SJSA1 (cell line): ENCODE data around the gene NXNL2. TPM values are rescaled to one million over a fixed set of nuclear protein-coding genes. Genes with fewer than 3 reads are reported as not detected.
A peak's percentile ranks its signal among the peaks of the same experiment; 100 is the strongest.

ENCODE experiments used
- DNase-seq, 2 experiments: peaks; one replicate each; pipeline ENCODE4 v3.0.0-alpha.2; 2015 to 2020; ENCODE audit warnings: low spot score in 2 of 2, low read depth in 1 of 2
- H3K27ac ChIP-seq: fragments of 250-450 bp; sonication (Bioruptor Pico); 2 replicates; pipeline ENCODE4 v1.5.1; 2020; ENCODE audit warnings: mild to moderate bottlenecking, moderate library complexity
- H3K27me3 ChIP-seq: fragments of 250-450 bp; sonication (Bioruptor Pico); replicated peaks from 2 replicates; pipeline ENCODE4 v1.5.1; 2020; ENCODE audit warnings: mild to moderate bottlenecking, moderate library complexity
- H3K36me3 ChIP-seq: fragments of 250-450 bp; sonication (Bioruptor Pico); 2 replicates; pipeline ENCODE4 v1.5.1; 2020; ENCODE audit warnings: mild to moderate bottlenecking
- H3K4me1 ChIP-seq: fragments of 250-450 bp; sonication (Bioruptor Pico); replicated peaks from 2 replicates; pipeline ENCODE4 v1.6.1; 2021; ENCODE audit warnings: mild to moderate bottlenecking
- H3K4me3 ChIP-seq: fragments of 250-450 bp; sonication (Bioruptor Pico); 2 replicates; pipeline ENCODE4 v1.5.1; 2020; ENCODE audit warnings: mild to moderate bottlenecking
- H3K9me3 ChIP-seq: fragments of 250-450 bp; sonication (Bioruptor Pico); replicated peaks from 2 replicates; pipeline ENCODE4 v1.5.1; 2020; ENCODE audit warnings: mild to moderate bottlenecking
- total RNA-seq: library from RNA; depleted of rRNA; stranded (reverse); fragments of >200 nt; shearing (Covaris generic); gene quantifications from 2 replicates; pipeline ENCODE4 v1.2.3, GENCODE V29; 2014

NXNL2 gene
- total RNA-seq, 1 experiment from 2014 or later = 0.68 TPM

- H3K36me3 ChIP-seq = no peaks in the 10 kb centered on the region
- H3K4me3 ChIP-seq = no peak overlapping the region
- H3K27me3 ChIP-seq = no peaks in the 10 kb centered on the region
- no peak for DNase-seq
- H3K4me1 ChIP-seq = peaks cover 9% of the 10 kb centered on the region
- H3K27ac ChIP-seq = no peak overlapping the region
- H3K9me3 ChIP-seq = no peaks in the 10 kb centered on the region
Measured at GRCh38 chr9:88538311-88539085, 3.5 kb downstream of the NXNL2 start.

- no peak for DNase-seq
- H3K4me3 ChIP-seq = no peak overlapping the region
- H3K27me3 ChIP-seq = no peaks in the 10 kb centered on the region
- no peaks in the 10 kb centered on the region for H3K36me3 ChIP-seq
- H3K9me3 ChIP-seq = no peaks in the 10 kb centered on the region
- H3K4me1 ChIP-seq = peaks cover 6% of the 10 kb centered on the region
- no peak overlapping the region for H3K27ac ChIP-seq
Measured at GRCh38 chr9:88539246-88539645, 4.3 kb downstream of the NXNL2 start.

GRCh38 chr9:88540251-88540763, 5.3 kb downstream of the NXNL2 start:
- H3K4me3 ChIP-seq = no peak overlapping the region
- no peaks in the 10 kb centered on the region for H3K27me3 ChIP-seq
- no peak overlapping the region for H3K27ac ChIP-seq
- DNase-seq = no peak
- H3K36me3 ChIP-seq = no peaks in the 10 kb centered on the region
- H3K4me1 ChIP-seq = peaks cover 2% of the 10 kb centered on the region
- H3K9me3 ChIP-seq = no peaks in the 10 kb centered on the region

- Histone ChIP-seq H3K27me3 (no peaks in the 10 kb centered on the region), H3K4me3 (no peak overlapping the region), H3K9me3 (no peaks in the 10 kb centered on the region), H3K27ac (no peak overlapping the region), H3K36me3 (no peaks in the 10 kb centered on the region), H3K4me1 (no peaks in the 10 kb centered on the region)
- no peak for DNase-seq
Measured at GRCh38 chr9:88544245-88544644, 9.3 kb downstream of the NXNL2 start.

GRCh38 chr9:88551546-88552137, 16.7 kb downstream of the NXNL2 start:
- no peaks in the 10 kb centered on the region for H3K27me3 ChIP-seq
- H3K4me3 ChIP-seq = no peak overlapping the region

GRCh38 chr9:88553350-88553749, 18.4 kb downstream of the NXNL2 start:
- Histone ChIP-seq H3K4me3 (no peak overlapping the region), H3K4me1 (no peaks in the 10 kb centered on the region), H3K27ac (no peak overlapping the region), H3K27me3 (no peaks in the 10 kb centered on the region), H3K9me3 (no peaks in the 10 kb centered on the region), H3K36me3 (no peaks in the 10 kb centered on the region)
- DNase-seq = no peak

More at GRCh38 chr9:88551546-88552137, 16.7 kb downstream of the NXNL2 start:
- Histone ChIP-seq H3K9me3 (no peaks in the 10 kb centered on the region), H3K36me3 (no peaks in the 10 kb centered on the region), H3K4me1 (no peaks in the 10 kb centered on the region), H3K27ac (no peak overlapping the region)
- DNase-seq = no peak

- H3K36me3 ChIP-seq = no peaks in the 10 kb centered on the region
- H3K4me3 ChIP-seq = no peak overlapping the region
- H3K27me3 ChIP-seq = no peaks in the 10 kb centered on the region
- H3K27ac ChIP-seq = no peak overlapping the region
- H3K4me1 ChIP-seq = peaks cover 8% of the 10 kb centered on the region
- H3K9me3 ChIP-seq = no peaks in the 10 kb centered on the region
- no peak for DNase-seq
Measured at GRCh38 chr9:88555268-88555980, 20.4 kb downstream of the NXNL2 start.

GRCh38 chr9:88559661-88560060, 24.7 kb downstream of the NXNL2 start:
- Histone ChIP-seq H3K4me1 (peaks cover 8% of the 10 kb centered on the region), H3K9me3 (no peaks in the 10 kb centered on the region), H3K4me3 (no peak overlapping the region), H3K36me3 (no peaks in the 10 kb centered on the region), H3K27me3 (no peaks in the 10 kb centered on the region), H3K27ac (no peak overlapping the region)
- peak in 1 of 2 experiments; percentile 25 for DNase-seq

- Histone ChIP-seq H3K4me3 (no peak overlapping the region), H3K27me3 (no peaks in the 10 kb centered on the region), H3K4me1 (no peaks in the 10 kb centered on the region), H3K36me3 (no peaks in the 10 kb centered on the region), H3K27ac (no peak overlapping the region), H3K9me3 (no peaks in the 10 kb centered on the region)
- no peak for DNase-seq
Measured at GRCh38 chr9:88567870-88568269, 32.9 kb downstream of the NXNL2 start.

- no peak overlapping the region for H3K27ac ChIP-seq
- H3K4me1 ChIP-seq = peaks cover 10% of the 10 kb centered on the region
- no peak for DNase-seq
- H3K36me3 ChIP-seq = no peaks in the 10 kb centered on the region
- H3K9me3 ChIP-seq = no peaks in the 10 kb centered on the region
- H3K4me3 ChIP-seq = no peak overlapping the region
- H3K27me3 ChIP-seq = no peaks in the 10 kb centered on the region
Measured at GRCh38 chr9:88571419-88571818, 36.4 kb downstream of the NXNL2 start.

GRCh38 chr9:88572684-88573083, 37.7 kb downstream of the NXNL2 start:
- DNase-seq = no peak
- H3K9me3 ChIP-seq = no peaks in the 10 kb centered on the region
- no peaks in the 10 kb centered on the region for H3K36me3 ChIP-seq
- no peak overlapping the region for H3K4me3 ChIP-seq
- H3K27ac ChIP-seq = no peak overlapping the region
- peaks cover 10% of the 10 kb centered on the region for H3K4me1 ChIP-seq
- no peaks in the 10 kb centered on the region for H3K27me3 ChIP-seq

- peak in 1 of 2 experiments; percentile 33 for DNase-seq
- H3K27ac ChIP-seq = no peak overlapping the region
- no peak overlapping the region for H3K4me3 ChIP-seq
- no peaks in the 10 kb centered on the region for H3K27me3 ChIP-seq
- H3K9me3 ChIP-seq = no peaks in the 10 kb centered on the region
- no peaks in the 10 kb centered on the region for H3K36me3 ChIP-seq
- H3K4me1 ChIP-seq = peaks cover 17% of the 10 kb centered on the region
Measured at GRCh38 chr9:88574953-88575352, 40.0 kb downstream of the NXNL2 start.

GRCh38 chr9:88577256-88578120, 42.5 kb downstream of the NXNL2 start:
- Histone ChIP-seq H3K4me1 (peaks cover 17% of the 10 kb centered on the region), H3K4me3 (no peak overlapping the region), H3K27me3 (no peaks in the 10 kb centered on the region), H3K9me3 (no peaks in the 10 kb centered on the region), H3K36me3 (no peaks in the 10 kb centered on the region), H3K27ac (no peak overlapping the region)
- no peak for DNase-seq
